Dermis microvascular lymphatic vessel endothelial cell (primary cell): Measurements from ENCODE around the gene CUL3. TPM values are rescaled to one million over a fixed set of nuclear protein-coding genes. Genes with fewer than 3 reads are reported as not detected.
"Not testable (repeated sequence)": the region's sequence is repeated elsewhere in the genome, so short reads cannot be mapped to it uniquely, and the experiment has no call there.

Experiments used
- DNase-seq, 2 donors: peaks; one replicate each; pipeline versions ENCODE4 v3.0.0 to v3.0.0-alpha.2; 2010; ENCODE audit warnings: low read depth in 2 of 2
- total RNA-seq: library from RNA; depleted of rRNA; stranded (reverse); fragments of >200 nt; gene quantifications from 2 replicates; pipeline ENCODE4 v1.2.1, GENCODE V29; 2014

The CUL3 gene
- 39.7 and 44.6 TPM in 2 replicates for total RNA-seq

- DNase-seq, result peak; percentile 91 to 99
Measured at GRCh38 chr2:224585211-224586088, at the start of gene CUL3. TSS of gene CUL3 (minus strand) at chr2:224585363. CDS start at chr2:224585009, 354 bp downstream.

DNA sequence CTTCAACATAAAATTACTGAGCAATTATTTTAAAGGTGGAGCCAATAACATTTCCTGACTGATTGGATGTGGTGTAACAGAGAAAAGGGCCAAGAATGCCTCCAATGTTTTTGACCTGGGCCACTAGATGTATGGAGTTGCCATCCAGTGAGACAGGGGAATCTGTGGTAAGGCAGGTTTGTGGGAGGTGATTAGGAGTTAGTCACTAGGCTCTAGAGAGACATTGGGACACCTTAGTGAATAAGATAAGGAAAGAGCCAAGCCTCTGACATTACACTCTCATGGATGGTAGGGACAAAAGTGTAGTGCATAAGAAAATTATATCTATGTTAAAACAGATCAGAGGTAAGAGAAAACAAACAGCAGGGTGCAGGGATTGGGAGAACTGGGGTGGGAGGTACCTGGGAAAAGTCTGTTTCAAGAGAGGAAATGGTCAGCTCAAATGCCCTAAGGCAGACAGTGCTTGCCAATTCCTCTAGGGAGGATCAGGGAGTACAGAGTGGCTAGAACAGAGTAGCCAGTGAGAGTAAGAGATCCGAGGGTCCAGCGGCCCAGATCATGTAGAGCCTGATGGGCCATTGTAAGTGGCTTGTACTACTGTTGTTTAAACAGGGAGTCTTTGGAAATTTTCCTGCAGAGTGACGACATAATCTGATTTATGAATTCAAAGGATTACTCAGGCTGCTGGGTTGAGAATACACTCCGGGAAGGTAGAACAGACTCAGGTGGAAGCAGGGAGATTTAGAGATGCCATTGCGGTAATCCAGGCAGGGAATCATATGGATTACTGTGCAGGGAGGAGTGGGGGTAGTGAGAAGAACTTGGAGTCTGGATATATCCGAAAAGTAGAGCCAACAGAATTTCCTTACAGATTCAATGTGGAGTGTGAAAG lies 45.7 kb upstream of the CUL3 start:
- DNase-seq, result no peak

DNA sequence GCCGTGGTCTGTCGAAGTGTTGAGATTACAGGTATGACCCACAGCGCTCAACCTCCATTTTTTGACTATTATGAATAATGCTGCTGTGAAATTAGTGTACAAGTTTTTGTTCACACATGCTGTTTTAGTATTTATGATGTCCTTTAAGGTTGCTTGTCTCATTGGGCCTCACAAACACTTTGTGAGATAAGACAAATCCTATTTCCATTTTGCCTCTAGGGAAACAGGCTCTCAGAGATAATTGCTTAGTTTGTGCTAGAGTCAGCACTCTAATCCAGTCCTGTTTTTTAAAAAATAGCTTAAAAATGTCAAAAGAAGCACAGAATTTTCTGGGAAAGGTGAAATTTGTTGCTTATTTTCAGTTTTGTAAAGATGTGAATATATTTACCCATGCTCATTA lies 43.3 kb upstream of the CUL3 start:
- DNase-seq, result no peak

DNA sequence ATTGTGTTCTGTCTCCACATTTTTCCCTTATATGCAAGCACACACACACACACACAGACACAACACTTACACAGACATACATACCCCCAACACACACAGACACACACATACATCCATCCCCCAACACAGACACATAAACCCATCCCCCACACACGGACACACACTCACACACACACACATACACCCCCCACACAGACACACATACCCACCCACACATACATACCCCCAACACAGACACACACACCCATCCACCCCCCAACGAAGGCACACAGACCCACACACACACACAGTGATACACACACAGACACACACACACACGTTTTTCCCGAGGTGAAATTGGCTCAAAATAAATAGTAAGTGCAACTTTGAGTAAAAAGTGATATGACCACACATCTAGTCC lies 41.6 kb upstream of the CUL3 start:
- no peak for DNase-seq

GRCh38 chr2:224613543-224614286 lies 28.6 kb upstream of the CUL3 start:
- DNase-seq, result no peak

DNA sequence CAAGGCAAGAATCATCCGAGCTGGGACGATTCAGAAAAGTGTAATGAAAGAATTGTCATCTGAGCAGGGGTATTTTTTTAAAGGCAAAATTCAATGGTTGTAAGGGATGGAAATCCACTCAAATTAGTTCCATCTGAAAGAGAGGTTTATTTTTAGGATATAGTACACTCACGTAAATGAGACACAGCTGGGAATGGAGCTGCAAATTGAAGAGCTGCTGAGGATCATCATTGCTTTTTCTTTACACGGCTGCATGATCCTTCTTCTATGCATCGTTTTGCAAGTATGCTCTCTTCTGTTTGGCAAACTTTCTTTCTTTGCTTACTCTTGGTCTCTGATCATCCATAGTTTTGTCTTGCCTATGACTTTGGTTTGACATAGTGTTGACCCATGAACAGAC lies 27.4 kb upstream of the CUL3 start:
- no peak for DNase-seq

DNA sequence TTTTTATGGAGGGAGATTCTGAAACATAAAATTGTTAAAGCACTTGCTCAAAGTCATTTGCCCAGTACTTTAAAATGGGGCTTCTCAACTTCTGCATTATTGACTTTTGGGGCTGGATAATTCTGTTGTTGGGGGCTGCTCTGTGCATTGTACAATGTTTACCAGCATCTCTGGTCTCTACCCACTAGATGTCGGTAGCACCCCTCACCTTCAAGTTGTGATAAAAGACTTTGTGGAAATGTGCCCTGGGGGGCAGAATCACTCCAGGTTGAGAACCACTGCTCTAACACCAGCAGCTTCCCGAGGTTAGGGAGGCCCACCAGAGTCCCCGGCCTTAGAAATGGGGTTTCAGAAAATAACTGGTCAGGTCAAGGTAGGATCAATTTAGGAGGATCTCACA lies 26.8 kb upstream of the CUL3 start:
- DNase-seq, result no peak

DNA sequence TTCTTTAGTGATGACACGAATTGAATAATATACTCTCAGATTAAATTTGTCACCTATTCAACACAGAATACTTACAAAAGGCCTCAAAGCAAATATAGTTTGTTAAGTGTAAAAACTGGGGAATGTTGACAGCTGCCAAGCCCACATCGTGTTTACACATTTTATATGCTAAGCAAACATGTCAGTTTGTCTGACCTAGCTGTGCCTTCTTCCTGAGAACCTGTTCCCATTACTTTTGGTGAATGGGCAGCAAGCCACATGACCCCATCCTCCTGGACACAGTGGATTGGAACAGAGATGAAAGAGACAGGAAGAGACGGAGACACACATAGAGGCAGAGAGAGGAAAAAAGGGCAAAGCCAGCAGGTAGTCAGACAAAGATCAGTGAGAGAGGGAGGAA lies 22.9 kb upstream of the CUL3 start:
- peak in 1 of 2 donors; percentile 8 for DNase-seq

DNA sequence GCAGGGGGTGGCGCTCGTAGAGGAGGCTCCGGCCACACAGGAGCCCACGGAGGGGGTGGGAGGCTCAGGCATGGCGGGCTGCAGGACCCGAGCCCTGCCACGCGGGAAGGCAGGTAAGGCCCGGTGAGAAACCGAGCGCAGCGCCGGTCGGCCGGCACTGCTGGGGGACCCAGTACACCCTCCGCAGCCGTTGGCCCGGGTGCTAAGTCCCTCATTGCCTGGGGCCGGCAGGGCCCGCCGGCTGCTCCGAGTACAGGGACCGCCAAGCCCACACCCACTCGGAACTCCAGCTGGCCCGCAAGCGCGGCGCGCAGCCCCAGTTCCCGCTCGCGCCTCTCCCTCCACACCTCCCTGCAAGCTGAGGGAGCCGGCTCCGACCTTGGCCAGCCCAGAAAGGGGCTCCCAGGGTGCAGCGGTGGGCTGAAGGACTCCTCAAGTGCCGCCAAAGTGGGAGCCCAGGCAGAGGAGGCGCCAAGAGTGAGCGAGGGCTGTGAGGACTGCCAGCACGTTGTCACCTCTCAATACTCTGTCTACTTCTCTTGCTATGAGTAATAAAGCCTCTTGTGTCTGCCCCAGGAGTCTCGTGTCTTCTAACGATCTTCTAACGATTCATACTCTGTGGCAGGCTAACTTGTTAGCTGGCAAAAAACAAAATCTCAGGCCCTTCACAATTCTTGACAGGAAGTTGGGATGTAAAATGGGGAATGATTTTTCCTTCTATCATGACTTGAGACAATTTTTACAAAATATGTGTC lies 18.8 kb upstream of the CUL3 start:
- not testable (repeated sequence) for DNase-seq

DNA sequence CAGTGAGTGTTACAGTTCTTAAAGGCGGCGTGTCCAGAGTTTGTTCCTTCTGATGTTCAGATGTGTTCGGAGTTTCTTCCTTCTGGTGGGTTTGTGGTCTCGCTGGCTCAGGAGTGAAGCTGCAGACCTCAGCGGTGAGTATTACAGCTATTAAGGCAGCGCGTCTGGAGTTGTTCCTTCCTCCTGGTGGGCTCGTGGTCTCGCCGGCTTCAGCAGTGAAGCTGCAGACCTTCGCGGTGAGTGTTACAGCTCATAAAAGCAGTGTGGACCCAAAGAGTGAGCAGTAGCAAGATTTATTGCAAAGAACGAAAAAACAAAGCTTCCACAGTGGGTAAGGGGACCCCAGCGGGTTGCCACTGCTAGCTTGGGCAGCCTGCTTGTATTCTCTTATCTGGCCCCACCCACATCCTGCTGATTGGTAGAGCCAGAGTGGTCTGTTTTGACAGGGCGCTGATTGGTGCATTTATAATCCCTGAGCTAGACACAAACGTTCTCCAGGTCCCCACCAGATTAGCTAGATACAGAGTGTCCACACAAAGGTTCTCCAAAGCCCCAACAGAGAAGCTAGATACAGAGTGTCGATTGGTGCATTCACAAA lies 17.7 kb upstream of the CUL3 start:
- DNase-seq, result not testable (repeated sequence)

- no peak for DNase-seq
Measured at GRCh38 chr2:224601923-224602322, 16.8 kb upstream of the CUL3 start.

DNA sequence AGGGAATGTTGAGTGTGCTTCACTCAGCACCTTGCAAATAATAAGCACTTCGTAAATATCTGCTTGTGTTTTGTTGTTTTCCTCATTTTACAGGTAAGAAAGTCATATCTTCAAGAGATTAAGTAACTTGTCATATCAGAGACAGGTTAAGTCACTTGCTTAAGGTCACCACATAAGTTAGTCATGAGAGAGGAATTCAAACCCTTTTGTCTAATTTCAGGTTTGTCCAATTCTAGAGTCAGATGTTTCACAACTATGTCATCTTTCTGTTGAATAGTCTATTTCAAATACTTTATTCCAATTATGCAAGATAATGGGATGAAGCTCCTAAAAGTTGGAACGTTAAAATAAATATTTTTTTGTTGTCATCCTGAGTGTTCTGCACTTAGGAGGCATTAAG lies 13.5 kb upstream of the CUL3 start:
- no peak for DNase-seq

DNA sequence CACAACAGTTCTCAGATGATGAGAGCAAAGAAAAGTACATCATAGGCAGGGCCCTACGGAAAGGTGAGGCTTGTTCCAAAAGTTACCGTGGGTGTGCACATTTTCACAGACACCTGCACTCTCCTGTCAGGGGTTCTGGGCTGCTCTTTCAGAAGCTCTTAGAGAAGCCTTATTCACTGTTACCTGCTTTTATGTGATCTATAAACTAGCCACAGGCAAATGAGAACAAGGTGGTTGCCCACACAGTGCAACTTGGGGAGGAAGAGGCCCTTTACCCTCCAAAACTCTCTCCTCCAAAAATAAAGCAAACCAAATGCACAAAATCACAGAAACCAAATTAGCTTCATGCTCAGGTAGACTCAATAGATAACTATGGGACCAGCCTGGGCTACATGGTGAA lies 11.1 kb upstream of the CUL3 start:
- no peak for DNase-seq

DNA sequence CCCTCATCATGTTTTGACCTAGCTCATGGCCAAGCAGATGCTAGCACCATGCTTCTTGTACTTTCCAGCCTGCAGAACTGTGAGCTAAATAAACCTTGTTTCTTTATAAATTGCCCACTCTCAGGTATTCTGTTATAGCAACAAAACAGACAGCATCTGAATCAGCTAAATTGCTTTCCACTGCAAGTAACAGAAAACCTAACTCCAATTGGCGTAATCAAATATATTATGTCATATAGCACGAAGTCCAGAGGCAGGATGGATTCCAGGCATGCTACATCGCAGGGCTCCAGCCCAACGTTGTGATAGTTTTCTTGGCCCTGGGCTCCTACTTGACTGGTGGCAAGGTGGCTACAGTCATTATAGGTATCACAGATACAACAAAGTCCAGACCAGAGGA lies 10.4 kb upstream of the CUL3 start:
- DNase-seq, result no peak

- DNase-seq, result no peak
Measured at GRCh38 chr2:224594840-224595239, 9.7 kb upstream of the CUL3 start.

- peak; percentile 32 to 46 for DNase-seq
Measured at GRCh38 chr2:224591220-224591619, 6.1 kb upstream of the CUL3 start.

GRCh38 chr2:224586127-224586695 lies 1.0 kb upstream of the CUL3 start:
- no peak for DNase-seq

- DNase-seq, result peak in 1 of 2 donors; percentile 37
Measured at GRCh38 chr2:224584785-224585210, 365 bp downstream of the CUL3 start.

DNA sequence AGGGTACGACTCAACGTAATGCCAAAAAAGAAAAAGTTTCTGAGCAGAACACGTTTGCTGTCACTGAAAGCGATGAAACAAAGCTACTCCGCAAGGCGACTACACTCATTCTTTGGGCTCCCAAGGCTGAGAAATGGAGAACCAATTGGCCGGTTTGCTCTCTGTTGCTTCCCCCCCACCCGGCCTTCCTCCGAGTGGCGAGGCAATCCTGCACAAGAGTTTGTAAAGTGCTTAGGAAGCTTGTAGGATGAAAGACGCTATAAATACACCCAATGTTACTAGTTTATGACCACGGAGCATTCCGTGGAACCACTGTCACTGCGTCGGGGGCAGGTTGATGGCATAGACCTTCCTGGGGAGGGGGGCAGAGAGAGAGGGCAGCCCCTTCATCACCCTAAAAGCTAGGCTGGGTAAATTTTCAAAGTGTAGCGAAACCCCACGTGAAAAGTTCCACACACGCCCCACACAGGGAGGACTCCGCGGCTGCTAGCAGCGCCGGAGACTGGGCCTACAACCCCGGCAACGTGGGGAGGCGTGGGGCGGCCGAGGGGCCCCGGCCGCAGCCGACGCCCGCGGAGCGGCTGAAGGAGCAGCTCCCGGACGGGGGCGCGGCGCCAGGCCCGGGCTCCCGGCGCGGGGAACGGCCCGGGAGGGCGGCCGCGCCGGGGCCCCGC lies 915 bp downstream of the CUL3 start:
- DNase-seq, result peak in 1 of 2 donors; percentile 52

- not testable (repeated sequence) for DNase-seq
Measured at GRCh38 chr2:224583033-224583432, 2.1 kb downstream of the CUL3 start.
